NCI-H446 (cell line): ENCODE data around the gene DISP2.
A peak's percentile ranks its signal among the peaks of the same experiment; 100 is the strongest.

Experiments
- DNase-seq, 2 experiments: peaks; one replicate each; lab custom pipeline; 2025; lab: John Stamatoyannopoulos, UW

Gene DISP2

DNA sequence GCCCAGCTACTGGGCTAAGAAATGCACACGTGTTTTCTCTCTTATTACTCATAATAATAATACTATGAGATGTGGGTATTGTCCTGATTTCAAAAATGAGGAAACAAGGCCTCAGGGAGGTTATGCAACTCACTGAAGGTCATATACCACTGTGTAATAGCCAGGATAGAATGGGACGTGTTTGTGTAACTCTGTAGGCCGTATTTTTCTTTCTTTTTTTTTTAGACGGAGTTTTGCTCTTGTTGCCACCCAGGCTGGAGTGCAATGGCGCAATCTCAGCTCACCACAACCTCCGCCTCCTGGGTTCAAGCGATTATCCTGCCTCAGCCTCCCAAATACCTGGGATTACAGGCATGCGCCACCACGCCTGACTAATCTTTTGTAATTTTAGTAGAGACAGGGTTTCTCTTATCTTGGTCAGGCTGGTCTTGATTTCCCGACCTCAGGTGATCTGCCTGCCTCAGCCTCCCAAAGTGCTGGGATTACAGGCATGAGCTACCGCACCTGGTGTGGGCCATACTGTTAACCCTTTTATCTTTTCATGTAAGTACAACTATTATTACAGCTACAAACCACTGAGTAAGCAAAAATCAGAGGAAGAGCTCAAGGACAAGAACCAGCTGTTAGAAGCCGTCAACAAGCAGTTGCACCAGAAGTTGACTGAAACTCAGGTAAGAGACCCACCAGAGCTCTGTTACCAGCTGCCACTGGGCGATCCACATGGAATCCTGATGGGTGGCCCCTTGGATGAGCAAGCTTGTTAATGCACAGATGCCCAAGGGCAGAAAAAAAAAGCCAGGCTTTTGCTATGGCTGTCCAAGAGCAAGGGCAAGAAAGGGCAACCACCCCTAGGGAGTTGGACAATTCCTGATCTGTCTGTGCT, 31.2 kb downstream of the DISP2 start:
- no peak for DNase-seq

DNA sequence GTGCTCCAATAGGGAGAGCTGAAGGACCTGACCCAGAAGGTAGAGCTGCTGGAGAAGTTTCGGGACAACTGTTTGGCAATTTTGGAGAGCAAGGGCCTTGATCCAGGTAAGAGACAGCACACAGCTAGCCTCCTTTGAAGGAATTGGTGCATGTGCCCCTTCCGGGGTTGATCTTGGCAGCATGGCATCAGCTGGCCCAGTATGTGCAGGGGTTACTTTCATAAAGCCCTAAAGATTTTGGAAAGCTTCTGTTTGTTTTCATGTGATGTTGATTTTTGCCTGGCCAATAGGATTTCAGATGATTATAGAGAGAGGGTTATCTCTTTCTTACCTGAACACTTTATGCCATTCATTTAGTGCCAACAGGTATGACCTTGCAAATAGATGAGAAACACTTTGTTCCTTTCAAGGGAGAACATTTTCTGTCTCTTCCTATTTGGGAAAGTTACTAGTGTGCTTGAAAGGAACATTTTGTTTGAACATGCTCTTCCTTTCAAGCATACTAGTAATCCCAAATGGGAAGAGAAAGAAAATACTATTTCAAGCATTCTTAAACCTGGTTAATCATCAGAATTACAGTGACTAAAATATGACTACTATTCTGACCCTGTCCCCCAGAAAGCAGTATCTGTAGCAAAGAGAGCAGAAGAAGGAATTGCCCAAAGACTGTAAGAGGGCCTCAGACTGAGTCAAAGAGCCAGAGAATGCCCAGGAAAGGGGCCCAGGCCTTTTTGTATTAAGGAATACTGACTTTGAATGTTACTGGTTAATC, 32.0 kb downstream of the DISP2 start:
- DNase-seq, result no peak

DNA sequence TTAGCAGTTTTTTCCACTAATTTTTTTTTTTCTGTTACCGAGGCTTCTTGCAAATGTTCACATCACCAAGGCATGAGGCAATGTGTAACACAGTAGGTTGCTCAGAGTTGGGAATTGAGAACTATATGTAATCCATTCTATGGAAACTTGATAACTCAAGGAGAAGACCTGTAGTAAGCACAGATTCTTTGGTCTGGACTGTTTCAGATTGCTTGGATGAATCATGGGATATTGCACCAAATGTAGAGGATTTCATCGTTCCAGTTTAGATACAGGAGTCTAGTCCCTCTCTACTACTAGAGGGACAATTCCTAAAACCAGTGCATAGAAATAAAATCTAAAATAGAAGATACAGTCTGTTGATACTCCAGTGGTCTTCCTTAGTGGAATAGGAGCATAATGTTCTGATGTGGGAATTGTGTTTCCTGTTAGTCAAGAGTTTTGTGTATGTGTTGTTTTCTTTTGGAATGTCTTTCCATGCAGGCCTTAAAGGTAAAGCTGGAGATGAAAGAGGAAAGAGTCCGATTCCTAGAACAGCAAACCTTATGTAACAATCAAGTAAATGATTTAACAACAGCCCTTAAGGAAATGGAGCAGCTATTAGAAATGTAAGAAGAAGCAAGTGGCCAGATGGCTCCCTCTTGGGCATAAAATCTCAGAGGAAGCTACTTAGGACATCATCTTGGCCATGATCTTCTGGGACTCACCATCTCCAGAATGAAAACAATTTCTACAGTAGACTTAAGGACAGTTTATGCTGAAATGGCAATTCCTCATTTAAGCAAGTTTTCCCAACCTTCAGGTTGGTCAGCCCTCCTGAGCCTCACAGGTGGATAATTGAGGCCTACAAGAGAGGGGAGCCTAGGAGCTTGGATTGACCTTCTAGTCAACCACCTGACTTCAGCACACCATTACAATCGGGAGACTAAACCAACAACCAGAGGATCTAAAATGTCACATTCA, 35.2 kb downstream of the DISP2 start:
- no peak for DNase-seq

DNA sequence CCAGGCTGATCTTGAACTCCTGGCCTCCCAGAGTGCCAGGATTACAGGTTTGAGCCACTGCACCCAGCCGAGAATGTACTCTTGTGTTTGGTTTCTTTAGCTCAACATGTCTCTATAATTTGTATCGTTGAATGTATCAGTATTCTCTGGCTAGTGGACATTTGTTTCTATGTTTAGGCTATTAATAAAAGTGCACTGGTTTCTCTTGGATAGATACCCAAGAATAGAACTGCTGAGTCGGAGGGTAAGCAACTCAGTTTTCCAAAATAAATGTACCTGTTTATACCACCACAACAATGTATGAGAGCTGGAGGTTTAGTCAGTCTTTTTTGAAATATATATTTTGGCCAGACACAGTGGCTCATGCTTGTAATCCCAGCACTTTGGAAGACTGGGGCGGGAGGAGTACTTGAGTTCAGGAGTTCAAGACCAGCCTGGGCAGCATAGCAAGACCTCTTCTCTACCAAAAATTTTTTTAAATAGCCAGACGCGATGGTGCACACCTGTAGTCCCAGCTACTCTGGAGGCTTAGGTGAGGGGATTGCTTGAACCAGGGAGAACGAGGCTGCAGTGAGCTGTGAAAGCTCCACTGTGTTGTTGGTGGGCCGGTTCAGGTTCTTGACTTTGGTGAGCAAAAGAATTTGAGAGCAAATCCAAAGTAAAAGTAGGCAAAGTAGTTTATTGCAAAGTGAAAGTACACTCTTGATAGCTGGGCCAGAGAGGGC, 39.8 kb downstream of the DISP2 start:
- no peak for DNase-seq

DNA sequence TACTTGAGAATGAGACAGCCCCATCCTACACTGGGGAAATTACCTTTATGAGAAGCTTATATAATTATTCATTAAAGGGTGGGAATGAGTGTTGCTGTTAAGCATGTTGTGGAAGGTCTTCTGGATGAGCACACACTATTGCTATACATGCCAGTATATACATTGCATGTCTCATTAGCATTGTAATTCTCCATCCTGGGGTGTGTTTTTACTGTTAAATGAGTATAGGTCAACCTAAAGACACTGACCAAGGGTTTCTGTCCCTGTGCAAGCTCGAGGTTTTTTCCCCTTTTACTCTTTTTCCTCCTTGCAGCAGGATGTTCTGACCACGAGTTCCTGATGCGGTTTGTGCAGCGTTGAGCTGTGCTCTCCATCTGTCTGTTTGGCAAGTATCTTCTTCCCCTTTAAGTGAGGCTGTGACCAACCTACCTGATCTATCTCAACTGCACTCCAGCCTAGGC, 40.4 kb downstream of the DISP2 start:
- peak in 1 of 2 experiments; percentile 19 for DNase-seq

DNA sequence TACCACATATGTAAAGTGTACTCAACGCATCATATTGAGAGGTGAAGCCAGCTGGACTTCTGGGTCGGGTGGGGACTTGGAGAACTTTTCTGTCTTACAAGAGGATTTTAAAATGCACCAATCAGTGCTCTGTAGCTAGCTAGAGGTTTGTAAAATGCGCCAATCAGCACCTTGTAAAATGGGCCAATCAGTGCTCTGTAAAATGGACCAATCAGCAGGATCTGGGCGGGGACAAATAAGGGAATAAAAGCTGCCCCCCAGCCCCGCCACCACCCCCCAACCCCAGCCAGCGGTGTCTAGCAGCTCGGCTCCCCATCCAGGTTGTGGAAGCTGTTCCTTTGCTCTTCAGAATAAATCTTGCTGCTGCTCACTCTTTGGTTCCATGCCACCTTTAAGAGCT, 41.4 kb downstream of the DISP2 start:
- DNase-seq, result no peak

DNA sequence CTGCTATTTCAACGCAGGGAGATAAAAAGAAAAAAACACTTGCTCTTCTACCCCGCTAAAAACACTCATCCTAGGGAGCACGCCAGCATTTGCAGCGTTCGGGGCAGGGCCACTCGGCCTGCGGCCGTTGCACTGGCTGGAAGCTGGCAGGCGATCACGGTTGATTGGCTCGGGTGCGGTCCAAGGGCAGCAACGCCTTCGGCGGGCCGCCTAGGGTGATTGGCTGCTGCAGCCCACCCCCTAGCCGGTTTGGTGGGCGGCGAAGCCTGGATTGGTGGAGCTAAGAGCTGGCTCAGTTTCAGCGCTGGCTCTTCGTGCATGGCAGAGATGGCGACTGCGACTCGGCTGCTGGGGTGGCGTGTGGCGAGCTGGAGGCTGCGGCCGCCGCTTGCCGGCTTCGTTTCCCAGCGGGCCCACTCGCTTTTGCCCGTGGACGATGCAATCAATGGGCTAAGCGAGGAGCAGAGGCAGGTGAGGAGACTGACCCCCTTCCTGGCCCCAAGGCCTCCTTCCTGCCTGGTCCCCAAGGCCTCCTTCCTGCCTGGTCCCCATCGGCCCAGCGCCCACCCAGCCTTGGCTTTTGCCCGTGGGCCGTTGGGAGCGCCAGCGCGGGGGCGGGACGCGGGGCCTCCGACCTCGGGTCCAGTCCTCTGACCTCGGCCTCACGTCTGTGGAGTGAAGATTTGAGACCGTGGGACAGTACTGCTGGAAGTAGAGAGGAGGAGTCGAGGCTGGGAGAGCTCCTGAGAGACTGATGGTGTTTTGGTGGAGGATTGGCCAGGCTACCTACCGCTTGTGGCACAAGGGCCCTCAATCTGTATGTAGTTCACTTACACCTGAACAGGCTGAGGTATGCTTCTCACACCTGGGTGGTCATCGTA, 47.7 kb downstream of the DISP2 start, which contains the start of gene IVD:
Gene IVD, plus strand, starts transcription at position 295 of the 881 bp plus-strand sequence. Its CDS starts 33 bp downstream, at position 328.
- DNase-seq, result peak; percentile 84 to 96

DNA sequence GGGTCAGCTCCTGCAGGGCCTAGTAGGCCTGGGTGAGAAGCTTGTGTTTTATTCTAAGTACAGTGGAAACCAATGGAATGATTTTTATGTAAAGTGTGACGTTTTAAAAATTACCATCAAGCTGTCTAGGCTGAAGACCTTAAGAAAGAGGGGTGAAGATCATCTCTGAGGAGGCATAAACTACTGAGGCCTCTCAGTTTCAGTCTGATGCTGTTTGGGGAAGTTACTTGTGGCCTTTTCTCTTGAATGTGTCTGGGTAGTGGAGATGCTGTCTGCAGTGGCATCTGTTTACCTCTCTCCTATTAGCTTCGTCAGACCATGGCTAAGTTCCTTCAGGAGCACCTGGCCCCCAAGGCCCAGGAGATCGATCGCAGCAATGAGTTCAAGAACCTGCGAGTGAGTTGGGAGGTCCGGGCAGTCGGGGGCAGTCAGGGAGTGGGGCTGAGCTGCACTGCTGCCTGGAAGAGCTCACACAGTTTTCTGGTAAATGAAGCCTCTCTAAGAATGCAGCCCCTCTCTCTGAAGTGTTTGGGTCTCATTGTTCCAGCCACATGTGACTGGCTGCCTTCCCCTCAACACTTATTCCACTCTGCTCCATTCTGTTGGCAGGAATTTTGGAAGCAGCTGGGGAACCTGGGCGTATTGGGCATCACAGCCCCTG, 49.4 kb downstream of the DISP2 start:
- no peak for DNase-seq

DNA sequence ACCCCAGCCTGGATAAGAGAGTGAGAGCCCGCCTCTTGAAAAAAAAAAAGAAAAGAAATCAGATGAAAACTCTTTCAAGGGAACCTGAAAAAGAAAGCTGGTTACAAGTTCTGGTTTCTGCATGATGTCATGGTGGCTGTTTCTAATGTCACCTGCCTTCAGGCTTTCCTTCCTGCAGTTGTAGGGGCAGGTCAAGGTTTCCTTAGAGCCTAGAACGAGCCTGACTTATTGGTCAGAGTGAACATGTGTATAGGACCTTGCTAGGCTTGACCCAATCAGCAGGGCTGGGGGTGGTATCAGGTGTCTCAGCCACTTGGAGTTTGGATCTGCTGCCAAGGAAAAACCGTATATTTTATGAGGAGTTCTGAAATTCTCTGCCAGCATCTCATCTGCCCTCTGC, 51.3 kb downstream of the DISP2 start:
- DNase-seq, result no peak

DNA sequence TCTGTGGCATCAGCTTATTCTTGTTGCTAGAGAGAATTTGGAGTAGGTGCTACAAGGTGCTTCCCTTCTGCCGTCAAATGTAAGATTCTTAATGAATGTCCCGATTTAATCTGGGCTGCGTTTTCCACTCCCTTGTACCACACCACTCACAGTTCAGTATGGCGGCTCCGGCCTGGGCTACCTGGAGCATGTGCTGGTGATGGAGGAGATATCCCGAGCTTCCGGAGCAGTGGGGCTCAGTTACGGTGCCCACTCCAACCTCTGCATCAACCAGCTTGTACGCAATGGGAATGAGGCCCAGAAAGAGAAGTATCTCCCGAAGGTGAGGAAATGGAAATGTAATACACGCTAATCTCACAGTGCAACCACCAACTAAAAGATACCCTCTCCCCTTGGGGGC, 52.5 kb downstream of the DISP2 start:
- DNase-seq, result no peak

DNA sequence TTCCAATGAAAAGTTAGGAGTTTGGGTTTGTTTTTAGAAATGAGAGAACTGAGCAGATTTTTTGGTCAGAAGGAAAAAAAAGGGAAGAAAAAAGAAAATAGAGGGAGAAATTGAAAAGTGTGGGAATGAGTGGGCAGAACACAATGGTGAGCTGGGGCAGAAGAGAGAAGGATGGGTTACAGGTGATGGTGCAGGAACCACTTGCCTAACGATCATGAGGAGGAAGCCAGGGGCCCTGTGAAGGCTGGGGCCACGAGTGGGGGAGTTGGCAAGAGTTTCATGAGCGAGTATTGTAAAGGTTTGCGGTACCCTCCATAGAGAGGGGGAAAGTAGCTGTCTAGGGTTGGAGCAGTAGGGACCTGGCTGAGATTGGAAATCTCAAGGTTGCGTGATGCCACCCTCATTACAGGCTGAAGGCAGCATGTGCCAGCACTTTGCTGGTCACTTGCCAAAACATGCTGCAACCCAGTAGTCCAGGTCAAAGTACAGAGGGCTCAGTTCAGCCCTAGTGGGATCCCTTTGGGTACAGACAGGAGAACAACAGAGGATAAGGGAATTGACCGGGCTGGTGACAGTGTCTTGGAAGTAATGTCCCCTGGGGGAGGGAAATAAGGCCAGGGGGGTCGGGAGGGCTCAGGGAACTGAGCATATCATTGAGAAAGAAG, 54.2 kb downstream of the DISP2 start:
- no peak for DNase-seq

DNA sequence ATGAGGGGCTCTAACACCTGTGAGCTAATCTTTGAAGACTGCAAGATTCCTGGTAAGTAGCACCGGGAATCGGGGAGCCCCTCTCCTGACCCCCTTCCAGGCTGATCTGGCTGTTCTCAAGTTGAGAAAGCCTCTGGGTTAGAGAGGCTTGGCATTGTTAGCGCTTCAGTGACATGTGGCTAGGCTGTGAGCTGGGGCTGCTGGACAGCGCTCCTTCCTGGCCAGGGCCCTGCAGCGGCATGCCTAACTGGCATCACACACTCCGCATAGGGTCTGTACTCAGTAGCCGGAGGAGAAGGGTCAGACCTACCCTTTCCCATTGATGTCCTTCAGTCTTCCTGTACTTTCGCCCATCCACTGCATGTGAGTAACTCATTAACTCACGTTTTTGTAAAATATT, 55.0 kb downstream of the DISP2 start:
- no peak for DNase-seq

DNA sequence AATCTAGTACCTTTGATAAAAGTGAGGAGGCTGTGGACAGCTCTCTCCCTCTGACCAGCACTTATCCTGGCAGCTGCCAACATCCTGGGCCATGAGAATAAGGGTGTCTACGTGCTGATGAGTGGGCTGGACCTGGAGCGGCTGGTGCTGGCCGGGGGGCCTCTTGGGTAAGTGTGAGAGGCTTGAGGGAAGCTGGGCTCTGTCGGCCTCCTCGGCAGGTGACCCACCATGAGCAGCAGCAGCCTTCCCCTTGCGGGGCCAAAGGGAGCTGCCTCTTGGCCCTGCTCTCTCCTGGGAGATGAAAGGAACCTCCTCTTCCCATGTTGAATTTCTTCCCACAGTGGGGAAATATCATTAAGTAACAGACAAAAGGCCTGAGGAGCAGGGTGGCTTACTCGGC, 56.8 kb downstream of the DISP2 start:
- DNase-seq, result no peak

DNA sequence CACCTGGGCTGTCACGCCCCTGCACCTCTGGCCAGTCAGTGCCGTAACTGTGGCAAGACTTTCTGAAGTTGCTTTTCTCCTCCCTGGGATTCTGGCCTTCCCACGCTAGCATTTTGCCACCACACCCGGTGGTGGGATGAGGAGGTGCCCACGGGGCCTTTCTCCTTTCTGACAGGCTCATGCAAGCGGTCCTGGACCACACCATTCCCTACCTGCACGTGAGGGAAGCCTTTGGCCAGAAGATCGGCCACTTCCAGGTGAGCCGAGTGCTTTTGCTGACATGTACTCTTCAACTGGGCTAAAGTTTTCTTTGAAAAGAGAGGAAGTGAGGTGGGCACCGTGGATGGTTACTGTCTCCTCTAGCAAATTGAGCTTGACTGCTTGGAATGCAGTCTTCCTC, 57.2 kb downstream of the DISP2 start:
- DNase-seq, result no peak

DNA sequence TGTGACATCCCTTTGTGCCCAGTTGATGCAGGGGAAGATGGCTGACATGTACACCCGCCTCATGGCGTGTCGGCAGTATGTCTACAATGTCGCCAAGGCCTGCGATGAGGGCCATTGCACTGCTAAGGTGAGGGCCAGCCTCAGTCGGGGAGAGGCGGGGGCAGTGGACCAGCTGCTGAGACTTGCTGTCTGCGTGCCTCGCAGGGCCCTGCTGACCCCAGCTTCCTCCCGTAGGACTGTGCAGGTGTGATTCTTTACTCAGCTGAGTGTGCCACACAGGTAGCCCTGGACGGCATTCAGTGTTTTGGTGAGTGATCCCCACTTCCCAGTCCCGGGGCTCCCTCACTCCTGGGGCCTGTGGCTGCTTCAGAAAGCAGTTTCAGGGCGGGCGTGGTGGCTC, 58.0 kb downstream of the DISP2 start:
- DNase-seq, result no peak

DNA sequence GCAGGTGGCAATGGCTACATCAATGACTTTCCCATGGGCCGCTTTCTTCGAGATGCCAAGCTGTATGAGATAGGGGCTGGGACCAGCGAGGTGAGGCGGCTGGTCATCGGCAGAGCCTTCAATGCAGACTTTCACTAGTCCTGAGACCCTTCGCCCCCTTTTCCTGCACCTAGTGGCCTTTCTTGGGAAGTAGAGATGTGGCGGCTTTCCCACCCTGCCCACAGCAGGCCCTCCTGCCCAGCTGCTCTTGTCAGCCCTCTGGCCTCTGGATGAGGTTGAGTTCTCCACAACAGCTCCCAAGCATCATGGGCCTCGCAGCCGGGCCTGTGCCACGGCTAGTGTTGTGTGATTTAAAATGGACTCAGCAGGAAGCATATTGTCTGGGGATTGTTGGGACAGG, 60.1 kb downstream of the DISP2 start:
- no peak for DNase-seq

DNA sequence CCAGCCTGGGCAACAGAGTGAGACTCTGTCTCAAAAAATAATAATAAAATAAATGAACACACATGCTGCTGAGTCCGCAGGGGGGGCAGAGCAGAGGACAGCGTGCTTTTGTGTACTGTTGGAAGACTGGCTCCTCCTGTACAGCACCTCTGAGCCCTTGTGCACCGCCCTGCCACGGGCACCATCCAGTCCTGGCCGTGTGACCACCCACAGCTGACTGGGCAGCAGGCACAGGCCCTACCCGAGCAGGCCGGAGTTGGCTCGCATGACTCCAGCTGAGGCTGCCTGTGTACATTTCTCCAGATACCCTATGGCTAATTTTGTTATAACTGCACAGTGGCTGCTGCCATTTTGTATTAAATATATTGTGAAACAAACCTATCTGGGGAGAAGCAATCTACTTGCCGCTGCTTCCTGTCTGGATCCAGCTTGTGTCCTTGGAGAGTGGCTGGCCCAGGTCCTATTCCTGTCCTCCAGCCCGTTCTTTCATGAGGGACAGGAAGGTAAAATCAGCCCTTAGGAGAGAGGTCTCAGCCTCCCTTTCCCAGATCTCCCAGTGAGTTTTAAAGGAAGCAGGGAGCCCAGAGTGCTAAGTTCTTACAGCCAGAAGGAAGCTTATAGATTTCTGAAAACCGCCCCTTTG, 62.2 kb downstream of the DISP2 start:
- no peak for DNase-seq

DNA sequence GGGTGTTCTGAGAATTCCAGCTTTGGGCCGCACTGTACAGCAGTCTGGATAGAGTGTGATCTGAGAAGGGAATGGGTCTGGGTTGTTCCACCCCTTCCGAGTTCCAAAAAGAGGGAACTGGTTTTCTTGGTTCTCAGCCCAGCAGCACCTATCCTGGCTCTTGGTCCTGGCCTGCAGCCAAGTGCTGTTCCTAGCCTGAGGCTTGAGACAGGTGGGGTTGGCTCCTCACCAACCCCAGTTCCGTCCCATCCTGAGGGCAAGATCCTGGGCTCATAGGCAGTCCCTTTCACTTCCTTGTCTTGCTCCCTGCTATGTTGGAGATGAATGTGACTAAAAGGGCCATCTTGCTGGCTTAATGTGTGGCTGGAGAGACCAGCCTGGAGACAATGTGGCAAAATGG, 62.8 kb downstream of the DISP2 start:
- peak in 1 of 2 experiments; percentile 29 for DNase-seq
